HG02623 (cell line): ENCODE results near the gene CPTP.
A peak's percentile ranks its signal among the peaks of the same experiment; 100 is the strongest.
"Not testable (repeated sequence)": the region's sequence is repeated elsewhere in the genome, so short reads cannot be mapped to it uniquely, and the experiment has no call there.

Experiments used
- ATAC-seq: cut with Tn5 transposase; IDR thresholded peaks from one replicate; pipeline ENCODE4 v1.9.1; 2021; ENCODE audit warnings: moderate library complexity; ENCODE audit not compliant: unreplicated experiment

The CPTP gene

GRCh38 chr1:1305300-1306069, 19.1 kb upstream of the CPTP start:
- ATAC-seq: no peak

- ATAC-seq: no peak
These were observed 18.4 kb upstream of the CPTP start for GRCh38 chr1:1306070-1306660.

GRCh38 chr1:1306661-1307260, 17.8 kb upstream of the CPTP start:
- ATAC-seq: no peak

GRCh38 chr1:1307261-1307922, 17.2 kb upstream of the CPTP start:
- ATAC-seq: peak; percentile 14

GRCh38 chr1:1307923-1308755, 16.5 kb upstream of the CPTP start, which contains the start of the genes ACAP3 and PUSL1:
ACAP3 (minus strand) TSS chr1:1307930; CDS start chr1:1307815, 115 bp downstream.
PUSL1 (plus strand) TSS chr1:1308597; CDS start chr1:1308644, 47 bp downstream.
- peak; percentile 51 for ATAC-seq

- no peak for ATAC-seq
These were observed 15.8 kb upstream of the CPTP start for GRCh38 chr1:1308756-1309250.

GRCh38 chr1:1309251-1310108, 15.1 kb upstream of the CPTP start:
- ATAC-seq: no peak

- no peak for ATAC-seq
These were observed 14.6 kb upstream of the CPTP start for GRCh38 chr1:1310109-1310385.

GRCh38 chr1:1310476-1311053, 14.0 kb upstream of the CPTP start:
- no peak for ATAC-seq

- ATAC-seq: no peak
These were observed 13.2 kb upstream of the CPTP start for GRCh38 chr1:1311107-1312104.

GRCh38 chr1:1312450-1313314, 11.9 kb upstream of the CPTP start:
- no peak for ATAC-seq

- ATAC-seq: no peak
These were observed 10.9 kb upstream of the CPTP start for GRCh38 chr1:1313500-1314236.

- ATAC-seq: no peak
These were observed 10.4 kb upstream of the CPTP start for GRCh38 chr1:1314237-1314586.

GRCh38 chr1:1314678-1315335, 9.8 kb upstream of the CPTP start:
- ATAC-seq: no peak

GRCh38 chr1:1315435-1315954, 9.1 kb upstream of the CPTP start:
- ATAC-seq: no peak

GRCh38 chr1:1316199-1316598, 8.4 kb upstream of the CPTP start:
- not testable (repeated sequence) for ATAC-seq
